Measurements from ENCODE around the gene DTNB.

DTNB gene

DNA sequence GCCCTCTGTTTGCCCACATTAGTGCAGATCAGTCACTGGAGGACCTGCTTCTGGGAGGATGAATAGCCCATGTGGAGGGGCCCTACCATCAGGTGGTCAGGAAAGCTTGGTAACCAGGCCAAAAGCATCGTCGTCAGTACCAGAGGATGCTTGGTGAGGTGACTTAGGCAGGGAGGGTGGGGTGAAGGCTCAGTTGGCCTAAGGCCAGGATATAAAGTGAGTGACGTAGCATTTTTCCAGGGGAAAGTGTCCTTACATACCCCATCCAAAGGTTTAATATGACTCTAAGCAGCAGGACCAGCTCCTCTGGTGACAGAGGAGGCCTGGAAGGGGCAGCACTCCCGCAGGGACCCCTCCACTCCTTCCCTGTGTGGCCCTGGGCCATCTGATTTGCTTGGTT lies 303.9 kb downstream of the DTNB start:
- Histone ChIP-seq H3K4me3 (replicated peaks; ENCODE audit: insufficient read depth, low read length) (no peak overlapping the region), H3K27ac (replicated peaks) (no peak overlapping the region), H3K27me3 (ENCODE audit: insufficient read depth, poor library complexity, severe bottlenecking) (no peaks in the 10 kb centered on the region)
- no peak for DNase-seq (ENCODE audit: low read depth in 1 of 2, low spot score in 1 of 2)
- TF ChIP-seq, protein P1, sequence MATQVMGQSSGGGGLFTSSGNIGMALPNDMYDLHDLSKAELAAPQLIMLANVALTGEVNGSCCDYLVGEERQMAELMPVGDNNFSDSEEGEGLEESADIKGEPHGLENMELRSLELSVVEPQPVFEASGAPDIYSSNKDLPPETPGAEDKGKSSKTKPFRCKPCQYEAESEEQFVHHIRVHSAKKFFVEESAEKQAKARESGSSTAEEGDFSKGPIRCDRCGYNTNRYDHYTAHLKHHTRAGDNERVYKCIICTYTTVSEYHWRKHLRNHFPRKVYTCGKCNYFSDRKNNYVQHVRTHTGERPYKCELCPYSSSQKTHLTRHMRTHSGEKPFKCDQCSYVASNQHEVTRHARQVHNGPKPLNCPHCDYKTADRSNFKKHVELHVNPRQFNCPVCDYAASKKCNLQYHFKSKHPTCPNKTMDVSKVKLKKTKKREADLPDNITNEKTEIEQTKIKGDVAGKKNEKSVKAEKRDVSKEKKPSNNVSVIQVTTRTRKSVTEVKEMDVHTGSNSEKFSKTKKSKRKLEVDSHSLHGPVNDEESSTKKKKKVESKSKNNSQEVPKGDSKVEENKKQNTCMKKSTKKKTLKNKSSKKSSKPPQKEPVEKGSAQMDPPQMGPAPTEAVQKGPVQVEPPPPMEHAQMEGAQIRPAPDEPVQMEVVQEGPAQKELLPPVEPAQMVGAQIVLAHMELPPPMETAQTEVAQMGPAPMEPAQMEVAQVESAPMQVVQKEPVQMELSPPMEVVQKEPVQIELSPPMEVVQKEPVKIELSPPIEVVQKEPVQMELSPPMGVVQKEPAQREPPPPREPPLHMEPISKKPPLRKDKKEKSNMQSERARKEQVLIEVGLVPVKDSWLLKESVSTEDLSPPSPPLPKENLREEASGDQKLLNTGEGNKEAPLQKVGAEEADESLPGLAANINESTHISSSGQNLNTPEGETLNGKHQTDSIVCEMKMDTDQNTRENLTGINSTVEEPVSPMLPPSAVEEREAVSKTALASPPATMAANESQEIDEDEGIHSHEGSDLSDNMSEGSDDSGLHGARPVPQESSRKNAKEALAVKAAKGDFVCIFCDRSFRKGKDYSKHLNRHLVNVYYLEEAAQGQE (IDR thresholded peaks at IDR 0.05; ENCODE audit: insufficient replicate concordance, low read depth) = no peak
- TF ChIP-seq GABPA (IDR thresholded peaks at IDR 0.05; ENCODE audit: low read depth) (no peak), POLR2AphosphoS5 (IDR thresholded peaks at IDR 0.05; ENCODE audit: low read depth) (no peak)

DNA sequence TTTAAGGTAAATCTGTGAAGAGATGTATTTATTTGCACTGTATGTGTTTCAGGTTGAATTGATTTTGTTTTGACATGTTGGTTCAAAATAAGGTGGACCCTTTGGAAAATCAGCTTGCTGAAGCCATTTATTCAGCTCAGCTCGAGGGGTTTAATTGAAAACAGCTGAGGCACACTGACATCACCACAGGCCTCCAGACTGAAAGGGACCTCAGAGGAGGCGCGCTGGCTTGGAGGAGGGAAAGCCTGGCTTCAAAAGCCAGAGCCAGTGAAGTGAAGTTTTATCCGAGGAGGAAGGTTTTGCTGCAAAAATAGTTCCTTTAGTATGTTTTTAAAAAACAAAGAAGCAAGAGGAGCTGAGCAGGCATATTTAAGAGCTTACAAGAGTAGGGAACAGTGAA lies 304.7 kb downstream of the DTNB start:
- Histone ChIP-seq H3K27ac (replicated peaks) (no peak overlapping the region), H3K27me3 (ENCODE audit: insufficient read depth, poor library complexity, severe bottlenecking) (no peaks in the 10 kb centered on the region), H3K4me3 (replicated peaks; ENCODE audit: insufficient read depth, low read length) (no peak overlapping the region)
- no peak for DNase-seq (ENCODE audit: low read depth in 1 of 2, low spot score in 1 of 2)
- TF ChIP-seq SPI1 (IDR thresholded peaks at IDR 0.05; ENCODE audit: borderline replicate concordance, low read depth) (no peak), POLR2AphosphoS5 (IDR thresholded peaks at IDR 0.05; ENCODE audit: low read depth) (no peak), GABPA (IDR thresholded peaks at IDR 0.05; ENCODE audit: low read depth) (no peak)
- TF ChIP-seq, protein P1 (IDR thresholded peaks at IDR 0.05; ENCODE audit: insufficient replicate concordance, low read depth) = no peak
- TF ChIP-seq, protein P2, sequence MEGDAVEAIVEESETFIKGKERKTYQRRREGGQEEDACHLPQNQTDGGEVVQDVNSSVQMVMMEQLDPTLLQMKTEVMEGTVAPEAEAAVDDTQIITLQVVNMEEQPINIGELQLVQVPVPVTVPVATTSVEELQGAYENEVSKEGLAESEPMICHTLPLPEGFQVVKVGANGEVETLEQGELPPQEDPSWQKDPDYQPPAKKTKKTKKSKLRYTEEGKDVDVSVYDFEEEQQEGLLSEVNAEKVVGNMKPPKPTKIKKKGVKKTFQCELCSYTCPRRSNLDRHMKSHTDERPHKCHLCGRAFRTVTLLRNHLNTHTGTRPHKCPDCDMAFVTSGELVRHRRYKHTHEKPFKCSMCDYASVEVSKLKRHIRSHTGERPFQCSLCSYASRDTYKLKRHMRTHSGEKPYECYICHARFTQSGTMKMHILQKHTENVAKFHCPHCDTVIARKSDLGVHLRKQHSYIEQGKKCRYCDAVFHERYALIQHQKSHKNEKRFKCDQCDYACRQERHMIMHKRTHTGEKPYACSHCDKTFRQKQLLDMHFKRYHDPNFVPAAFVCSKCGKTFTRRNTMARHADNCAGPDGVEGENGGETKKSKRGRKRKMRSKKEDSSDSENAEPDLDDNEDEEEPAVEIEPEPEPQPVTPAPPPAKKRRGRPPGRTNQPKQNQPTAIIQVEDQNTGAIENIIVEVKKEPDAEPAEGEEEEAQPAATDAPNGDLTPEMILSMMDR (IDR thresholded peaks at IDR 0.05; ENCODE audit: insufficient read depth, low read length) = no peak

DNA sequence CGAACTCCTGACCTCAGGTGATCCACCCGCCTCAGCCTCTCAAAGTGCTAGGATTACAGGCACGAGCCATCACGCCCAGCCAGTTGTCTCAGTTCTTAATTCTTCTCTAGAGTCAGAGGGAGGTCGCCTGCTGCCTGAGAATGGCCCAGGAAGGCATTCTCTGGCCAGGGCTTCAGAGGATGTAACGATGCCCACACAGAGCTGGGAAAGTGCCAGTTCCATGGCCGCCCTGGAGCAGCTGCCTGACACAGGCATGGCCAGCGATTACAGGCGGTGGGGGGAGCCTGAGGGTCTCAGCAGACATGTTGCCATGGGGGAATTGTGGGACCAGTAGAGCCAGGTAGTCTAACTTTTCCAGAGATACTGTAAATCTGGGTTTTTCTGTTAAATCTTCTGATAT lies 306.1 kb downstream of the DTNB start:
- TF ChIP-seq, protein P2 (IDR thresholded peaks at IDR 0.05; ENCODE audit: insufficient read depth, low read length) = no peak
- TF ChIP-seq, protein P1 (IDR thresholded peaks at IDR 0.05; ENCODE audit: insufficient replicate concordance, low read depth) = no peak
- Histone ChIP-seq H3K27ac (replicated peaks) (no peak overlapping the region), H3K27me3 (ENCODE audit: insufficient read depth, poor library complexity, severe bottlenecking) (no peaks in the 10 kb centered on the region), H3K4me3 (replicated peaks; ENCODE audit: insufficient read depth, low read length) (no peak overlapping the region)
- no peak for DNase-seq (ENCODE audit: low read depth in 1 of 2, low spot score in 1 of 2)

DNA sequence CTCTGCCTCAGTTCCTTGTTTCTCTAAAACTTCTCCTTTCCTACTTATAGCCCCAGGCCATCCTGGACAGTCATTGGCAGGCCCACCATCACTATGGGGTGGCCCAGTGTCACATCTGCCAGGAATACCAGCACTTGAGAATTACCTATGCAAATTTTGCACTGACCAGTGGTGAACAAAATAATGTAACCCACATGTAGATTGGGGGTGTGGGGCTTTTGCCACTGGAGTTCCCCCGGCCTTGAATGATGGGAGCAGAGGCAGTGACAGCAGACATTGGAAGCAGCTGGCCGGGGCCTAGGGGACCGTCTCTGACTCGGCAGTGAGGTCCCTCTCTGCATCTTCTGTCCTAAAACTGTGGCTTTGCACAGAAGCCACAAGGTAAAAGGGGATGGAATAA lies 306.7 kb downstream of the DTNB start:
- TF ChIP-seq, protein P1 (IDR thresholded peaks at IDR 0.05; ENCODE audit: insufficient replicate concordance, low read depth) = no peak
- TF ChIP-seq POLR2AphosphoS5 (IDR thresholded peaks at IDR 0.05; ENCODE audit: low read depth) (no peak), GABPA (IDR thresholded peaks at IDR 0.05; ENCODE audit: low read depth) (no peak), SPI1 (IDR thresholded peaks at IDR 0.05; ENCODE audit: borderline replicate concordance, low read depth) (no peak)
- TF ChIP-seq, protein P2 (IDR thresholded peaks at IDR 0.05; ENCODE audit: insufficient read depth, low read length) = no peak
- H3K27me3 ChIP-seq (ENCODE audit: insufficient read depth, poor library complexity, severe bottlenecking) = no peaks in the 10 kb centered on the region
- H3K4me3 ChIP-seq (replicated peaks; ENCODE audit: insufficient read depth, low read length) = no peak overlapping the region
- no peak for DNase-seq (ENCODE audit: low read depth in 1 of 2, low spot score in 1 of 2)
- H3K27ac ChIP-seq (replicated peaks) = no peak overlapping the region
